OCI-LY7 (cell line): ENCODE results near the gene SPO11.

Experiments used
- CTCF ChIP-seq: fragments of 200-600 bp; sonication (generic); conservative IDR thresholded peaks from 2 replicates; pipeline ENCODE4 v1.5.1; 2014; ENCODE audit warnings: mild to moderate bottlenecking, antibody characterized with exemption, low read length, moderate library complexity, mixed read lengths
- EZH2phosphoT487 ChIP-seq: fragments of 200-600 bp; sonication (generic); IDR thresholded peaks from 2 replicates; pipeline ENCODE4 v1.6.1; 2018; ENCODE audit warnings: low read depth, borderline replicate concordance, mild to moderate bottlenecking, mixed run types, antibody characterized with exemption, low read length, moderate library complexity, mixed read lengths

GRCh38 chr20:57392512-57393271, 63.1 kb downstream of the SPO11 start:
- TF ChIP-seq EZH2phosphoT487 (no peak), CTCF (no peak)
